RPMI7951 (cell line): ENCODE results near the gene TAF1D. TPM values are rescaled to one million over a fixed set of nuclear protein-coding genes. Genes with fewer than 3 reads are reported as not detected.

Source experiments
- DNase-seq: peaks from one replicate; pipeline ENCODE4 v3.0.0-alpha.2; 2012; ENCODE audit warnings: low read depth
- total RNA-seq: library from RNA; depleted of rRNA; stranded (reverse); fragments of >200 nt; shearing (Covaris generic); gene quantifications from 2 replicates; pipeline ENCODE4 v1.2.3, GENCODE V29; 2014; rRNA removed

Gene TAF1D
- total RNA-seq, 1 experiment from 2014 or later = 134 TPM

DNA sequence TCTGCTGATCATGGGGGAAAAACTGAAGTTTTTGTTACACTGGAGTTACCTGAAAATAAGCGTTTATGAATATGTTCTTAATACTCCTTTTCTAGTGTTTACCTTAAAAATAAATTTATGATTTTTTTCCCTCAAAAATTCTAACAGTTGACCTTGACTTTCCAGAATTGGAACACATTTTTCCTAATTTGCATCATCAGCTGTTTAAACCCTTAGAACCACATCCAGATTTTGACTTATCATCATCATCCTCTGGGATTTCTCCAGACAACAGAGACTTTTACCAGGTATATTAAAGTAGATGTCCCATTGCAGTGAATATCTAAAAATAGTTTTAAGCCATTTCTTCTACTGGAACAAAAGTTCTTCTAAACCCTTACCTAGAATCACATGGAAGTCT is 17.2 kb downstream of the TAF1D start:
- DNase-seq = no peak

DNA sequence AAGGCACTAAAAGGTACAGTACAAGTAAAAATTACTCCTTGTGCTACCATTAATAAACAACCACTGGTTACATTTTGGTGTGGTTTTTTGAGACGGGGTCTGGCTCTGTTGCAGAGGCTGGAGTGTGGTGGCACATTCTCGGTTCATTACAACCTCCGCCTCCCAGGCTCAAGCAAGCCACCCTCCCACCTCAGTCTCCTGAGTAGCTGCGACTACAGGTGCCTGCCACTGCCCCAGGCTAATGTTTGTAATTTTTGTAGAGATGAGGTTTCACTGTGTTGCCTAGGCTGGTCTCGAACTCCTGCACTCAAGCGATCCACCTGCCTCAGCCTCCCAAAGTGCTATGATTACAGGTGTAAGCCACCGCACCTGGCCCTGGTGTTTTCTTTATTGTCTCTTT is 20.8 kb downstream of the TAF1D start:
- DNase-seq = no peak

DNA sequence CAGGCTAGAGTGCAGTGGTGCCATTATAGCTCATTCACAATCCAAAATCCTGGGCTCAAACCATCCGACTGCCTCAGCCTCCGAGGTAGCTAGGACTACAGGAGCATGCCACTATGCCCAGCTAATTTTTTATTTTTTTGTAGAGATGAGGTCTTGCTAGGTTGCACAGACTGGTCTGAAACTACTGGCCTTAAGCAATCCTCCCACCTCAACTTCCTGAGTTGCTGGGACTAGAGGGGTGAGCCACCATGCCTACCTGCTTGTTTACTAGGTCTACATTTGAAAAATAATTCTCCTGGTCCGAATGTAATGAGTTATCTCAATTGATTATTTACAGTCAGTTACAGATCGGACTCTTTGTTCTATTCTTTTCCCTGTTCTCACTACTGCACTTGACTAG is 22.0 kb downstream of the TAF1D start:
- DNase-seq = no peak

DNA sequence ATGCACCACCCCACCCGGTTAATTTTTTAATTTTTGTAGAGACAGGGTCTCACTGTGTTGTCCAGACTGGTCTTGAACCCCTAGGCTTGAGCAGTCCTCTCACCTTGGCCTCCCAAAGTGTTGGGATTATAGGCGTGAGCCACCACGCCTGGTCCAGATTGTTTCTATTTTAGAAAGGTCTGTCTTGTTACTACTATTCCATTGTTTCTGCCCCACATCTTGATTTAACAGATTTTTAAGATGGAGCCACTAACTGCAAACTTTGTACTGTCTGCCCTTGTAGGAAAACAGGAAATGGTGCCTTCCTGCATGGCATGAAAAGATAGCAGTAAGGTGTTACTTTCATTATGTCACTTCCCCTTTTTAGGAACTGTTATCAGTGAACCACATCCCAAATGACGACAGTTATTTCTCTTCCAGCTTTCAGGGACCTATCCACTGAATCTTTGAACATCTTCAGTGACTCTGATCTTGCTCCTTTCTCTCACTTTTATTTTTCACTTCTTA is 23.2 kb downstream of the TAF1D start:
- DNase-seq = no peak

DNA sequence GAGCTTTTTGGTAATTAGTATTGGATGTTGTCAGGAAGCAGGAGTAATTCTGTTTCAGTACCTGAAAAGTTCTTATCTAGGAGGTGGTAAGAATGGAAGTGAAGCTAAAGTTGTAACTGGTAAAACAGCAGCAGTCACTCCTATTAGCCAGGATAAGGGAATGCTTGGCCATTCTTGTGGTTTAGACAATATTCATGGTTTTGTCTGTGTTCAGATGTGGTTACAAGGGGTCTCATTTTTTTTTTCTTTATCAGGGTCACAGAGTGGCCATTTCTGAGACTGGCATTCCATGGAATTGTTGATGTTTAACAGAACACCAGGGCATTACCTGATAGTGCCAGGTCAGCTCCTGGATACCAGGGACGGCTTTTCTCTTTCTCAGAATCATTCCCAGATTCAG is 23.8 kb downstream of the TAF1D start:
- no peak for DNase-seq

DNA sequence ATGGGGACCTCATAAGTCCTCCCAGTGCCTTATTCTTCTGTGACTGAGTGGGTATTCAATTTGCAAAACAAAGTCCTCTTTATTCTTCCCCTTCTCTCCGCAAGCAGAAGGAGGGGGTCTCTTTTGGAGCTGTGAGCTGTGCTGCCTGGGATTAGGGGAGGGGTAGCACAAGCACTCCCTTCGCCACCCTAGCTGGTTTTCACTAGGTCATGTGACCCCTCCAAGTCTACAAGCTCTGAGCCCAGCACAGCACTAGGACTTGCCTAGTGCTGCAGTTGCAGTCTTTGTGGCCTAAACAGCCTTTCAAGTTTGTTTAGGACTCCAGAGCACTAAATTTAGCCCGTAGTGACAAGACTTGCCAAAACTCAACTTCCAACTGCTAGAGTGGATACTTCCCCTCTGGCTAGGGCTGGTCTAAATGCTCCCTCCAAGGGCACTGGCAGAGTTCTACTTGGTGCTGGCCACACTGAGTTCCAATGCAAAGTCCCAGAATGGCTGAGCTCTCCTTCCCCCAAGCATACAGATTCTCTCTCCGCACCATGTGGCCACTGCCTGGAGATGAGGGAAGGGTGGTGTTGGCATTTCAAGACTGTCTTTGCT is 25.4 kb downstream of the TAF1D start:
- DNase-seq = no peak

DNA sequence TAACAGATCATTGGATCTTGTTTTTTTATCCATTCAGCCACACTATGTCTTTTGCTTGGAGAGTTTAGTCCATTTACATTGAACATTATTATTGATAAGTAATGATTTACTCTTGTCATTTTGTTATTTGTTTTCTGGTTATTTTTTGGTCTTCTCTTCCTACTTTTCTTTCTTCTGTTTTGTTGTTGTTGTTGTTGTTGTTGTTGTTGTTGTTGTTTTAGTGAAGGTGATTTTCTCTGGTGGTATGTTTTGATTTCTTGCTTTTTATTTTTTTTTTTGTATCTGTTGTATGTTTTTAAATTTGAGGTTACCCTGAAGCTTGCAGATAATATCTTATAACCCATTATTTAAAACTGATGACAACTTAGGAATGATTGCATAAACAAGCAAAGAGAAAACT is 28.6 kb downstream of the TAF1D start:
- DNase-seq = no peak

DNA sequence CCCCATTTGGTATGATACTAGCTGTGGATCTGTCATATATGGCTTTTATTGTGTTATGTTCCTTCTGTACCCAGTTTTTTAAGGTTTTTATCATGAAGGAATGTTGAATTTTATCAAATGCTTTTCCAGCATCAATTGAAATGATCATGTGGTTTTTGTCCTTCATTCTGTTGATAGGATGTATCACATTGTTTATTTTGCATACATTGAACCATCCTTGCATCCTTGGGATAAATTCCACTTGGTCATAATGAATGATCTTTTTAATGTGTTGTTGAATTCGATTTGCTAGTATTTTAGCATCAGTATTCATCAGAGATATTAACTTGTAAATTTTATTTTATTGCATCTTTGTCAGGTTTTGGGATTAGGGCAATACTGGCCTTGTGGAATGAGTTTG is 31.1 kb downstream of the TAF1D start:
- no peak for DNase-seq

DNA sequence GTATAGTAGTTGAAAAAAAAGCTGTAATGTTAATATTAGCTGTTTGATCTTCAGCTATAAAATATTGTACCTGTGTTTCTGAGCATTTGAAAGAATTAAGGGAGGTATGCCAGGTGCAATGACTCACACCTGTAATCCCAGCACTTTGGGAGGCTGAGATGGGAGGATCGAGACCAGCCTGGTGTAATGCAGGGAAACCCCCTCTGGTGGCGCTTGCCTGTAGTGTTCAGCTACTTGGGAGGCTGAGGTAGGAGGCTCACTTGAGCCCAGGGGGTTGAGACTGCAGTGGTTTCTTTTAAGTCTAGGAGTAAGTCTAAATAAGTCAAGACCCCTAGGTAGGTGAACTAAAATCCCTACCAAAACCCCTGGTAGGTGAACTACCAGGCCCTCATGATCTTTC is 37.1 kb downstream of the TAF1D start:
- DNase-seq = no peak

DNA sequence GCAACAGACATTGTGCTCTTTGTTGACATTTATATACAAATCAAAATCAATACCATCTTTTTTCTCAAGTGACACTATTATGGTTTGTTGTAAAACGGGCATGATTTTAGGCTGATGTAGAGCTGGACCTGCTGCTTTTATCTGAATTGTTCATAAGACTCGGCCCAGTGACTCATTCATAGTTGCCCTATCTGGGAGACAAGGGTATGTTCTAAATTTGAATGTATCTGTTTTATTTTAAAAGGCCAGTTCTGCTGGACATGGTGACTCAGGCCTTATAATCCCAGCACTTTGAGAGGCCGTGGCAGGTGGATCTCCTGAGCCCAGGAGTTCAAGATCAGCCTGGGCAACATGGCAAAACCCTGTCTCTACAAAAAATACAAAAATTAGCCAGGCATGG is 40.5 kb downstream of the TAF1D start:
- no peak for DNase-seq

DNA sequence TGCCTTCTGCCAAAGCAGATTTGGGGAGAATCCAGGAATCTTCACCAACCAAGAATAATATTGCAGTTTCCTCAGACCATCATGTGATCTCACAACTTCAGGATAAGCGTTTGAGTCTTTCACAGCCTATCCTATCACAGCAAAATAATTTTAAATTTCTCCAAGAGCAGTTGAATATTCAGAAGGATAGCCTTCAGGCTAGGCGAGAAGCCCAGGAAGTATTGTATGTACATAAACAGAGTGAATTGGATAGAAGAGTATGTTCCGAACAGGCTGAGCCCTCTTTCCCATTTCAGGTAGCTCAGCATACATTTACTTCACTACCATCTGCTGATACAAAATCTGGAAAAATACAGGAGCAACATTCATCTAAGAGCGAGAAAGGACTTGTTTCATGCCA is 43.7 kb downstream of the TAF1D start:
- no peak for DNase-seq

DNA sequence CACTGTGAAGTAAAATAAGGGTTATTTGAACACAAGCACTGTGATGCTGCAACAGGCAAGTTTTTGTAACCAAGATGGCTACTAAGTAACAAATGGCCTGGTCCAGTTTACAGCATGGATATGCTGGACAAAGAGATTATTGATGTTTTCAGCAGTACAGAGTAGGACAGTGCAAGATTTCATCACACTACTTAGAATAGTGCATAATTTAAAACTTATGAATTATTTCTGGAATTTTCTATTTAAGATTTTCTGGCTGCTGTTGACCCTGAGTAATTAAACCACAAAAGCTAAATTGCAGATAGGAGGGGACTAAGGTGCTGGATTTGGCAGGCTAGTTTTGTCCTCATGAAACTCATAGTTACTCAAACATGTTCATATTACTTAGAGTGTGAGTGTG is 46.7 kb downstream of the TAF1D start:
- no peak for DNase-seq

DNA sequence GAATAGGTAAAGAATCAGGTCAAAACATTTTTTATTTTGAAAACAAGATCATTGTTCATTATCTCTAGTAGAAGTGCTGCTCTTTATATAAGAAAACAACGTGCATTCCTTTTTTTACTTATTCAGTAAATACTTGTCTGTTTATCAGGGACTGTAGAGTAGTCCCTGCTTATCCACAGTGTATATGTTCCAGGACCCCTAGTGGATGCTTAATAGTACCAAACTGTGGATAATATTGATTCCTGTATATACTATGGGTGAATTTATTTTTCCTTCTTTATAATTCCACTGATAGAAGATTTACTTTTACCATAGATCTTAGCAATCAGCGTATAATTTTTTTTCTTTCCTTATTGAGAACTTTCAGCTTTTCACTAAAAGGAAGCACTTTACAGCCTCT is 47.2 kb downstream of the TAF1D start:
- no peak for DNase-seq

DNA sequence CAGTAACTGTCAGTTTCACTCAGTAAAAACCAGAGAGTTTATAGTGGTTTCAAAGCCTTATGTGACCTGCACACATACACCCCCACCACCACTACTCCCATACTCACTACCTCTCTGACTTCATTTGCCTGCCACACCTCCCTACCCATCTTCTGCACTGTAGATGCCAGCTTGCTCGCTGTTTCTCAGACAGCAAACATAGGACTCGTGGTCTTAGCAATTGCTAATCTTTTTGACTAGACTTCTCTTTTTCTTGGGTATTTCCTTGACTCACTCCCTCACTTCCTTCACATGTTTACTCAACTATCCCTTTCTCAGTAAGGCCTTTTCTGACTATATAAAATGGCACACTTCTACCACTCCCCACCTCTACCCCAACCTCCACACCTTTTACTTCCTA is 52.1 kb downstream of the TAF1D start:
- DNase-seq = no peak

DNA sequence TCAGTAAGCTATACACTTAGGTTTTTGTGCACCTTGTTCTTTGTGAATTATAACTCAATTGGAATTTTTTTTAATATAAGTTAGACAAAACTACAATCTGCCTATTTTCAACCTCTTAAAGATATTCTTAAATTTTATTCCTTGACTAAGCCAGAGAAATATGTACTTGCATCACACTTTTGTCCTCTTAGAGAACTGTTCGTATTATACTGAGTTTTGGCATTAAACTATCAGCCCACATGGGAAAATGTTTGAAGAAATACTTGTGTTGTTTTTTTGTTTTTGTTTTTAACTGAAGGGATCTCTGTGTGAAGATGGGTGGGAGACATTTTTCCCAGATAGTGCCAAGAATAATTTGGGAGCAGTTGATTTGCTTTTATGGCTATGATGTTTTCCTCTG is 54.5 kb downstream of the TAF1D start:
- DNase-seq = no peak

DNA sequence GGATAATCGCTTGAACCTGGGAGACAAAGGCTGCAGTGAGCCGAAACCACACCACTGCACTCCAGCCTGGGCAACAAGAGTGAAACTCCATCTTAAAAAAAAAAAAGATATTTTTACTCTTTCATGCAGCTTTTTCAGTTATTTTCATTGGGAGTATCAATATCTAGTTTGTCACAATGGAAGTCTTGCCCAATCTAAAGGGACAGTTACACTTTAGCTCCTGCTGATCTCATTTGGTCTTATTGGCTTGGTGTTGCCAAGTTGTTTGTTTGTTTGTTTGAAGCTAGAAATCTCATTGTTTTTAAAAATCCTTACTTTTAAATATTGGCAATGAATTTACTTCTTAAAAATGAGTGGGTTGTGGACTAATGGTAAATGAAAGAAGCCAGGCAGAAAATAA is 55.1 kb downstream of the TAF1D start:
- DNase-seq = no peak

Other genes with a start within 250 kb of the TAF1D start
- 4.2 and 7.2 TPM in 2 replicates for gene SMCO4, start 198.1 kb downstream of the TAF1D start, total RNA-seq
- gene CEP295, start 79.8 kb downstream of the TAF1D start, total RNA-seq = 22.7 and 24.9 TPM in 2 replicates
- 16.6 and 18.9 TPM in 2 replicates for gene C11orf54, start 177 bp upstream of the TAF1D start, total RNA-seq
- 36.5 and 41.3 TPM in 2 replicates for gene MED17, start 42.8 kb upstream of the TAF1D start, total RNA-seq
- gene VSTM5, start 109.1 kb upstream of the TAF1D start, total RNA-seq = not detected in 2 replicates